Endodermal cell (in vitro differentiated cells): ENCODE measurements around the gene CR1L. TPM values are rescaled to one million over a fixed set of nuclear protein-coding genes. Genes with fewer than 3 reads are reported as not detected.

Experiments used
- DNase-seq: peaks from one replicate; pipeline ENCODE4 v3.0.0-alpha.2; 2017
- H3K27ac ChIP-seq: 2 replicates; pipeline ENCODE4 v1.5.1; 2013; ENCODE audit warnings: mild to moderate bottlenecking, low read depth, low read length, moderate library complexity
- H3K27me3 ChIP-seq: 2 replicates; pipeline ENCODE4 v1.6.1; 2013; ENCODE audit warnings: mild to moderate bottlenecking, low read length, moderate library complexity; ENCODE audit not compliant: insufficient read depth, control insufficient read depth, poor library complexity, severe bottlenecking
- H3K36me3 ChIP-seq: 2 replicates; pipeline ENCODE4 v1.7.0; 2013; ENCODE audit warnings: mild to moderate bottlenecking, low read length, moderate library complexity; ENCODE audit not compliant: control insufficient read depth, insufficient read depth
- H3K4me1 ChIP-seq: one replicate; pipeline ENCODE4 v1.7.0; 2013; ENCODE audit warnings: low read length; ENCODE audit not compliant: control insufficient read depth, insufficient read depth
- H3K4me3 ChIP-seq: 2 replicates; pipeline ENCODE4 v1.5.1; 2013; ENCODE audit warnings: mild to moderate bottlenecking, low read length, moderate library complexity
- H3K9ac ChIP-seq: 2 replicates; pipeline ENCODE4 v1.6.1; 2013; ENCODE audit warnings: mild to moderate bottlenecking, low read length, moderate library complexity; ENCODE audit not compliant: poor library complexity, severe bottlenecking; ENCODE audit errors: extremely low read depth
- H3K9me3 ChIP-seq: 2 replicates; pipeline ENCODE4 v1.6.1; 2013; ENCODE audit warnings: mild to moderate bottlenecking, low read length, moderate library complexity; ENCODE audit not compliant: control insufficient read depth
- H3K27ac Mint-ChIP-seq: 2 replicates; pipeline ENCODE4 v1.8.0; 2020; ENCODE audit warnings: mixed read lengths
- H3K27me3 Mint-ChIP-seq: 2 replicates; pipeline ENCODE4 v1.8.0; 2021; ENCODE audit warnings: mild to moderate bottlenecking, mixed read lengths; ENCODE audit not compliant: insufficient read depth
- H3K36me3 Mint-ChIP-seq: 2 replicates; pipeline ENCODE4 v1.8.0; 2020; ENCODE audit warnings: low read depth, mixed read lengths
- H3K4me1 Mint-ChIP-seq: 2 replicates; pipeline ENCODE4 v1.8.0; 2020; ENCODE audit warnings: mixed read lengths
- H3K4me3 Mint-ChIP-seq: 2 replicates; pipeline ENCODE4 v1.8.0; 2020; ENCODE audit warnings: mild to moderate bottlenecking, moderate library complexity, mixed read lengths
- H3K9me3 Mint-ChIP-seq: 2 replicates; pipeline ENCODE4 v1.8.0; 2020; ENCODE audit warnings: mild to moderate bottlenecking, mixed read lengths
- CTCF ChIP-seq: fragments of 200-600 bp; sonication (generic); conservative IDR thresholded peaks from 2 replicates; pipeline ENCODE4 v1.5.0; 2021; ENCODE audit warnings: antibody characterized with exemption, mild to moderate bottlenecking
- WGBS, 2 experiments: methylation state at CpG; one replicate each; pipeline versions ENCODE4 v1.1.5 to v1.1.7; 2013; ENCODE audit warnings: missing lambda C conversion rate in 2 of 2, mixed read lengths in 1 of 2; ENCODE audit not compliant: insufficient coverage in 1 of 2, insufficient read length in 1 of 2; 5-methylcytosine and 5-hydroxymethylcytosine counted together
- total RNA-seq, 2 donors: library from RNA; stranded (reverse); fragmentation: NEBNext Ultra II Directional in 1 of 2; extraction: Animal tissue kit (Norgen Biotek cat#: 25700) in 1 of 2; gene quantifications; 2 replicates in 1 of 2; 3 replicates in 1 of 2; pipeline ENCODE4 v1.2.1, GENCODE V29; 2021

CR1L gene
- total RNA-seq, 2 donors from 2014 or later: 1.9 TPM; not detected in 1

DNA sequence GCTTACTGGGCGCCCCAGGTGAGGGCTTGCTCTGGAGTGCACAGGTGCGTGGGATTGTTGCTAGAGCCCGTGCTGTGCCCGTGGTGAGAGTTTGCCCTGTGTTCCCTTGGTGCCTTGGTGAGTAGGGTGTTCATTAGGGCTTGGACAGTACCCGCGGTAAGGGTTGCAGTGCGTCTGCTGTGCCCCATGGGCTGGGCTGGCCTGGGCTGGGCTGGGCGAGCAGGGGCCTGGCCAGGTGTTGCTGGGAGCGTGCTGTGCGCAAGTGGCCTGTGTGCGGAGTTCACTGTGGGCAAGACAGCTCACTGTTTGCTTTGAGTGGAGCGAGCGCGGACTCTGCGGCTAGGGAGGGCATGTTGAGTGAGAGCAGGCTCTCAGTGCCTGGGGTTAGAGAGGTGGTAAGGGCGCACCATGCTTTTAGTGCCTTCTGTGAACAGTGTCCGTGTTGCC is 725 bp downstream of the CR1L start:
- no peaks in the 10 kb centered on the region for H3K27me3 ChIP-seq
- Mint-ChIP-seq H3K4me1 (peaks cover 48% of the 10 kb centered on the region), H3K36me3 (no peaks in the 10 kb centered on the region), H3K27me3 (no peaks in the 10 kb centered on the region), H3K4me3 (peak overlapping the region; percentile 50), H3K27ac (no peak overlapping the region), H3K9me3 (no peaks in the 10 kb centered on the region)
- WGBS, 2 experiments: 87 to 98% methylated on average over 12 to 17 of the region's 17 CpGs
- no peak overlapping the region for H3K27ac ChIP-seq
- DNase-seq: no peak
- no peak for TF ChIP-seq CTCF
- peaks cover 10% of the 10 kb centered on the region for H3K4me1 ChIP-seq
- H3K9ac ChIP-seq: no peak overlapping the region
- H3K36me3 ChIP-seq: no peaks in the 10 kb centered on the region
- H3K4me3 ChIP-seq: peak overlapping the region; percentile 47
- H3K9me3 ChIP-seq: no peaks in the 10 kb centered on the region

DNA sequence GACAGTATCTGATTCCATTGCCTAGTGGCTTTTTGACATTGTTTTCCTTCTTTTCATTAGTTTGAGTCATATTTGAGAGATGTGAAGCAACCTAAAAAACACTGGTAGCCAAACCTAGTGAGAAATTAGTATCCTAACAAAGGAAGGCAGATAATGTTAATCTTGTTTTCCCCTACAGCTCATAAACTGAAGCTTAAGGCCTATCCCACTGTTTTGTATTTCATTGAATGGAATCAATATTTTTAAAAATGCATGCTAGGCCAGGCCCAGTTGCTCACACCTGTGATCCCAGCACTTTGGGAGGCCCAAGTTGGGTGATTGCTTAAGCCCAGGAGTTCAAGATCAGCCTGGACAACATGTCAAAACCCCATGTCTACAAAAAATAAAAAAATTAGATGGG is 1.2 kb downstream of the CR1L start:
- H3K9me3 ChIP-seq: no peaks in the 10 kb centered on the region
- H3K4me3 ChIP-seq: no peak overlapping the region
- H3K27me3 Mint-ChIP-seq: no peaks in the 10 kb centered on the region
- H3K9ac ChIP-seq: no peak overlapping the region
- no peak for DNase-seq
- H3K27ac ChIP-seq: no peak overlapping the region
- no peak overlapping the region for H3K27ac Mint-ChIP-seq
- no peaks in the 10 kb centered on the region for H3K36me3 ChIP-seq
- peaks cover 48% of the 10 kb centered on the region for H3K4me1 Mint-ChIP-seq
- TF ChIP-seq CTCF: no peak
- no peaks in the 10 kb centered on the region for H3K9me3 Mint-ChIP-seq
- H3K27me3 ChIP-seq: no peaks in the 10 kb centered on the region
- H3K36me3 Mint-ChIP-seq: no peaks in the 10 kb centered on the region
- peak overlapping the region; percentile 50 for H3K4me3 Mint-ChIP-seq
- H3K4me1 ChIP-seq: peaks cover 10% of the 10 kb centered on the region

DNA sequence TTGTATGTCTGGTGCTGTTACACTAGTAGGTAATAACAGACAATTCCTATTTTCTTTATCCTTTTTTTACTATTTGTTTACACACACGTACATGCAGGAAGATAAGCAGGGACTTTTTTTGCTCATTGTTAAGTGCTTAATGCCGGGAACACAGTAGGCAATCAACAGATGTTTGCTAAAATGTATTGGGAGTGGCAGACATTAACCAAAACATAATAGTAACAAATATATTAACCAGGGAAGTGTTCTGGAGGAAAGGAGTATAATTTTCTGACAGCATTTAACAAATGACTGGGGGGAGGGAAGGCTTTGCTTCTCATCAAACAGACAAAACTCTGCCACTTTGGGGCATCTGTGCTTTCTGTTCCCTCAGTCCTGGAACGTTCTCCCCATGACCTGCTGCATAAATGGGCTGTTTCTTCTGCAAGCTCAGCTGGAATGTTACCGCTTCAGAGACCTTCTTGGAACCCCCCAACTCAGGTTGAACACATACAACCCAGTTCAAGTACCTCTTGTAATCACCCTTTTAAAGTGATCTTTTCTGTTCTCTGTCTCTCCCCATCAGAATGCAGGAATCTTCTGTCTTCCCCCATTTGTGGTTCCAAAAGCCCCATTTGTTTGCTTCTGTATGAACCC is 2.1 kb downstream of the CR1L start:
- WGBS, 2 experiments: 82 to 100% methylated on average over 2 to 4 of the region's 4 CpGs
- Mint-ChIP-seq H3K4me3 (no peak overlapping the region), H3K27ac (no peak overlapping the region), H3K27me3 (no peaks in the 10 kb centered on the region), H3K4me1 (peaks cover 45% of the 10 kb centered on the region), H3K9me3 (no peaks in the 10 kb centered on the region), H3K36me3 (no peaks in the 10 kb centered on the region)
- H3K9ac ChIP-seq: no peak overlapping the region
- H3K27ac ChIP-seq: no peak overlapping the region
- H3K4me1 ChIP-seq: peaks cover 10% of the 10 kb centered on the region
- DNase-seq: no peak
- H3K36me3 ChIP-seq: no peaks in the 10 kb centered on the region
- H3K4me3 ChIP-seq: no peak overlapping the region
- H3K27me3 ChIP-seq: no peaks in the 10 kb centered on the region
- TF ChIP-seq CTCF: no peak
- no peaks in the 10 kb centered on the region for H3K9me3 ChIP-seq
